T-helper 2 cell (primary cell): Measurements from ENCODE around the gene LILRB3.
"Not testable (repeated sequence)": the region's sequence is repeated elsewhere in the genome, so short reads cannot be mapped to it uniquely, and the experiment has no call there.

Source experiments
- DNase-seq, 5 experiments: peaks; one replicate each; pipeline versions ENCODE4 v3.0.0 to v3.0.0-alpha.2; 2012 to 2022

Gene LILRB3

DNA sequence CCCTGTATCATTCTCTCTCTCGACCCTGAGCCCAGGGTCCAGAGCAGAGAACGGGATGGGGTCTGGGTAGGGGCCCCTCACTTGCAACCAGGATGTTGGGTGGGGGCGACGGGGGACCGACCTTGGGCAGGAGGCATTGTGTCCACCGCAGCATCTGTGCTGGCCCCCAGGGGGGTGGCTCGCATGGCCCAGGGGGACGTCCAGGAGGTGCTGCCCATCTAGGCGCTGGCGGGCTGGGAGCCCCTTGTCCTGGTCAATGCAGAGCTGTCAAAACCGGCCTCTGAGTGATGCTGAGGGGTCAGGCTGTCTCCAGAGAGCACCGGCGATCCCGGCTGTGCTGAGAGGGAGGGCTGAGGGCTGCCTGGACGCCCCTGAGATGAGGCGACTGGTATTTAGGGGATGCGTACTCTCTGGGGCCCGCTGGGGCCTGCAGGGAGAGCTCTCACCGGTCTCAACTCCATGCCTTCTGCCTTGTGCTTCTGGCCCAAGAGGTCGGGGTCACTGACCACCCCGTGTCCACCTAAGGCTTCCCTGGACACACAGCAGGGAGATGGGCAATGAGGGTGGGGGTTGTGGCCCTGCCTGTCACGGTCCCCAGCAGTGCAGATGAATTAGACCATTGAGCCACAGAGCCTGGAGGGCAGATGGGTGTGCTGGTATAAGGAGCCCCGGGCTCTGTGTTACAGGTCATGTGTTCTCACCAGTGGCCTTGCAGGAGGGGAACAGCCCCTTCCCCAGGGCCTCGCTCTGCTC lies 13.6 kb downstream of the LILRB3 start:
- no peak for DNase-seq

DNA sequence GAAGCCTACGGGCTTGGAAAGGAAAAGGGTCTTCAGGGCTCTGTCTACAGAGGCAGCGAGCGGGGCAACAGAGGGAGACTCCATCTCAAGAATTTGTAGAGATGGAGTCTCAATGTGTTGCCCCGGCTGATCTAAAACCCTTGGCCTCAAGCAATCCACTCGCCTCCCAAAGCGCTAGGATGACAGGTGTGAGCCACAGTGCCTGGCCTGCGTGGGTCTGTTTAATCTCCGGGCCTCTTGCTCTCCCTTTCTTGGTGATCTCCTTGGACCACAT lies 14.1 kb downstream of the LILRB3 start:
- no peak for DNase-seq

DNA sequence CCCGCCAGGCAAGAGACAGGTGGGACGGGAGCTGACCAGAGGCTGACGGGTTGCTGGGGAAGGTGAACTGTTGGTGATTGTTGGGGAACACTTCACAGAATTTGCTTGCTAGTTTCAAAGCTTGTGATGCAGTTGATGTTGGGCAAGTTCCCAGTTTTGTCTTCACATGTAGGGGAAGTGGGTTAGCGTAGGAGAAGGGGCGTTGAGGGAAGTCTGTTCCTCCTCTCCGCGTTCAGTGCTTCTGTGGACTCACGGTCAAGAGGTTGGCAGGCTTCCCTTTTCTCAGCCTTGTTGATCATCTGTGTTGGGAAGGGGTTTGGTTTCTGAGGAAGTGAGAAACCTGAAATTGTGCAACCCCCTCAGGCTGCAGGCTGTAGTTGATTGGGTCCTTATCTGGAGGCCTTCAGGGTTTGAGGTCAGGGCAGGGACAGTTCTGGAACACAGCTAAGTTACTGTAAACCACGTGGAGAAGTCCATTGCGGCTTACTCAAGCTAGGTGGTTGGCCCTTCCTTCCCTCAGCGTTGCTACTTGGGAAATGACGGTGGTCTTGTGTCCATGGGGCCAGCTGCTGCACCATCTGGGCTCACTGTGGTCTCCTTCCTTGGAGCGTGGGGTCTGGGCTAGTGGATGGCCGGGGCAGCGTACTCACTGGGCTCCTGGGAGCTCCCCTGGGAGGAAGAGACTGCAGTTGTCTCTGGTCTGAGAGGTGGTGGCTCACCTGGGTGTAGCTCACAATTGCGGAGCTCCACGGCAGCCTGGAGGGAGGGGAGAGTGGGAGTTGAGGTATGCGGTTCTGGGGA lies 14.6 kb downstream of the LILRB3 start:
- DNase-seq: peak in 2 of 5 experiments; percentile 28 to 72

DNA sequence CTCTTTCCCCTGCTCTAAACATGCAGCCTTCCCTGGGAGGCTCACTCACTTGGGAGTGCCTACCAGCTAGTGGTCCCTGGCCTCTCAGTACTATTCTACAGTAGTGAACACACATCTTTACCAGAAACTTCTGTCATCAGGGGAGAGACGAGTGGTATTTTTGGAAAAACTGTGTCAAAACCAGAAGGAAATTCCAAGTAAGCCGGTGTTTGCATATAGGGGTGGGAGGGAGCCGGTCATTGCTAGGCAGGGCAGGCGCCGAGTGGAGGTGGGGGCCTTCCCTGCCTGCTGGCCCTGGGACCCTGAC lies 15.2 kb downstream of the LILRB3 start:
- no peak for DNase-seq

DNA sequence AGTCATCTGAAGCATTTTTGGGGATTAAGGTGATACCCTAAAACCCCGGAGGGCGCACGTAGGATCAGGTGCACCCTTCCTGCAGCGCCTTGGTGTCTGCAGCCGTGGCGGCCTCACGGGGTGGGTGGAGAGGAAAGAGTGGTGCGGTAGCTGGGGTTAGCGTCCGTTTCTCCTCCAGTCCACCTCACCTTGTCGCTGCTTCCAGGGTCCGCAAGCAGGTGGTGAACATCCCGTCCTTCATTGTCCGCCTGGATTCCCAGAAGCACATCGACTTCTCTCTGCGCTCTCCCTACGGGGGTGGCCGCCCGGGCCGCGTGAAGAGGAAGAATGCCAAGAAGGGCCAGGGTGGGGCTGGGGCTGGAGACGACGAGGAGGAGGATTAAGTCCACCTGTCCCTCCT lies 15.6 kb downstream of the LILRB3 start:
- DNase-seq: not testable (repeated sequence)

DNA sequence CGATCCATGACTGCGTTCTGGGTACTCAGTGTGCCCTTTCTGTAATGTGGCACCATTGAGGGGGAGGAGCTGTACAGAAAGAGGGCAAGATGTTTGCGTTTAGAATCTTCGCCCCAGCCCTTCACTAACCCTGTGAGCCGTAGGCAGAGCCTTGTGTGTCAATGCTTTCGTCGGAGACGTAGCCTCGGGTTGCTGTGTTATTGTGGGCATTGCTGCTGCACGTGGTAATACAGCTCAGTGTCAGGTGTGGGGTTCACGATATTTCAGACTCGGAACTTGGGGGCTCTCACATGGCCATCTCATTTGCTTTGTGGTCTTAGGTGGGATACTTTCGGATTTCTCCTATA lies 16.0 kb downstream of the LILRB3 start:
- DNase-seq: no peak

DNA sequence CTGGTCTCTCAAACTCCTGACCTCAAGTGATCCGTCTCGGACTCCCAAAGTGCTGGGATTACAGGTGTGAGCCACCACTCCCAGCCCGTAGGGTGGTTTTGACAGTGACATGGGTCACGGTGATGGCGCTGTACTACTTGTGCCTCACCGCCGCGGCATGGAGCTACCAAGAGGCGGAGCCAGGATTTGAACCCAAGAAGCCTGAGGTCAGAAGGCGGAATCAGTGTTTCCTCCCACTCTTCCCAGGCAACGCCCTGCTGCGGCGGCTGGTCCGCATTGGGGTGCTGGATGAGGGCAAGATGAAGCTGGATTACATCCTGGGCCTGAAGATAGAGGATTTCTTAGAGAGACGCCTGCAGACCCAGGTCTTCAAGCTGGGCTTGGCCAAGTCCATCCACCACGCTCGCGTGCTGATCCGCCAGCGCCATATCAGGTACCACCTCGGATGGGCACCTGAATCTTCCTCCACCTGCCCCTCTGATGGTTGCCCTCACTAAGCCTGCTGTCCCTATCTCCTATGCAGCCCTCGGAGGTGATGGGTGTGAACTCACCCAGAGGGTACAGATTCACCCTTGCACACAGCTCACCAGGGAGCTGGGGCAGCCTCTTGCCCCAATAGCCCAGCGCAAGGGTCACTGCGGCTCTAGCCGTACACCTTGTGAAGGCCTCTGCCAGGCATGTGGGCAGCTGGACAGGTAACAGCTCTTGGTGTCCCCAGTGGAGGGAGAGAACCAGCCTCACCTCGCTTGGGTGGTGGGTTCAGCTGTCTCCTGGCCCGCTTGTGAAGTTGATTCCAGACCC lies 16.6 kb downstream of the LILRB3 start:
- DNase-seq: no peak

DNA sequence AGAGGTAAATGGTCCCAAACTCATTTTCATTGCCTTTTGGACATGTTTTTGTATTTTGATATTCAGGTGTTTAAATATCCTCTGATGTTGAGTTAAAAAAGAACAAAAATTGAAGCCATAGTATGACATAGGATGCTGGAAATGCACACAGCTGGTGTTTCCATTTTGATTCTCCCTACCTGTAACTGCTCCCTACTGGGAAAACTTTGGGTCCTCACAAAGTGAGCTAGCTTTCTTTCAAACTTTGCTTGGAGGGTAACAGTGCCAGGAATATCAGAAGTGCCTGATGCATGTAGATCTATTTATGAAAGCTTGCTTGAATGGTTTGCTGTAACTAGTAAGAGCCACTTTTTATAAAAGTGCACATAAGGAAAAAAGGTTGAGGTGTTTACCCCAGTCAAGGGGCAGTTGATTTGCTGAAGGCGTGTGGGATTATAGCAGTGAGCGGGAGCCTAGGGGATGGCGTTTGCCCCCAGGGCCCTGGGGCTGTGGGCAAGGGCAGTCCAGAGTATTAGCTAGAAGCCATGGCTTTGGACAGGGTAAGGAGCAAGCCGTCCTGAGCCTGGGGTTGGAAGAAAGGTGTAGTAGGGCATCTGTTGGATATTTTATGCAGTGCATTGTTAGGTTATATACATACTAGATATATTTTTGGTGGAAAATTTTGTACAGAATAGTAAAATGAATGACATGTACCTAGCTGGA lies 17.9 kb downstream of the LILRB3 start:
- no peak for DNase-seq

DNA sequence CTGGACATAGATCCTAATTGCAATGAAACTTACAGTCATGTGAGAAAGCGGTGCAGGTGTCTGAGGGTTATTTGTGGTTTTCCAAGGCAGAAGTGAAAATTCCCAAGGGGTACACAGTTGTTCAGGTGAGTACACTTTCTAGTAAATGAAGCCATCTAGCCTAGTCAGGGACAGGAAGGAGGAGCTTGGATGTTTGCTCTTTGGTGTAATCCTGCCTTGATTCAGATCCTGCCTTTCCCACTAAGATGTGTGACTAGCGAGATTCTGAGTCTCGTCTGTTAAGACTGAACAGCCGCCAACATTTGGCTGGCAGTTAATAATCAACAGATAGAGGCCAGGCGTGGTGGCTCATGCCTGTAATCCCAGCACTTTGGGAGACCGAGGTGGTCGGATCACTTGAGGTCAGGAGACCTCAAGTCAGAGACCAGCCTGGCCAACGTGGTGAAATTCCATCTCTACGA lies 19.6 kb downstream of the LILRB3 start:
- DNase-seq: no peak

DNA sequence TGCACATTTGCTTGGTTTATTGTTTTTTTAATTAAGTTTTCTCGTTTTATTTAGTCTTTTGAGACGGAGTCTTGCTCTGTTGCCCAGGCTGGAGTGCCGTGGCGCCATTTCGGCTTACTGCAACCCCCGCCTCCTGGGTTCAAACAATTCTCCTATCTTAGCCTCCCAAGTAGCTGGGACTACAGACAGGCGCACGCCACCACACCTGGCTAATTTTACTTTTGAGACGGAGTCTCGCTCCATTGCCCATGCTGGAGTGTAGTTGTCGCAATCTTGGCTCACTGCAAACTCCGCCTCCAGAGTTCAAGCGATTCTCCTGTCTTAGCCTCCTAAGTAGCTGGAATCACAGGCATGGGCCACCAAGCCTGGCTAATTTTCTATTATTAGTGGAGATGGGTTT lies 20.8 kb downstream of the LILRB3 start:
- no peak for DNase-seq

DNA sequence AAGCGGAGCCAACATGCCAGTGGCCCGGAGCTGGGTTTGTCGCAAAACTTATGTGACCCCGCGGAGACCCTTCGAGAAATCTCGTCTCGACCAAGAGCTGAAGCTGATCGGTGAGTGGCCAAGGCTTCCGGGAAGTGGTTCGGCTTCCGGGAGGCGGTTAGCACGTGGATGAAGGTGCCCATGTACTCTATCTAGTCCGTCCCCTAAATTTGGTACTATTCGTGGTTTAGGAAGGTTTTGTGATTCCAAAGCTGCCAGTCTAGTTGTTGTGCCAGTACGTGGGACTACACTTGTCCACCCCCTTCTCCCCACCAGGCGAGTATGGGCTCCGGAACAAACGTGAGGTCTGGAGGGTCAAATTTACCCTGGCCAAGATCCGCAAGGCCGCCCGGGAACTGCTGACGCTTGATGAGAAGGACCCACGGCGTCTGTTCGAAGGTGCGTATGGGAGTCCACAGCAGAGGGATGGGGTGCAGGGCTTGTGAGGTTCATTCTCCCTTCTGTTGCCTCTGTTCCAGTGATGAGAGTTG lies 21.6 kb downstream of the LILRB3 start:
- DNase-seq: no peak

DNA sequence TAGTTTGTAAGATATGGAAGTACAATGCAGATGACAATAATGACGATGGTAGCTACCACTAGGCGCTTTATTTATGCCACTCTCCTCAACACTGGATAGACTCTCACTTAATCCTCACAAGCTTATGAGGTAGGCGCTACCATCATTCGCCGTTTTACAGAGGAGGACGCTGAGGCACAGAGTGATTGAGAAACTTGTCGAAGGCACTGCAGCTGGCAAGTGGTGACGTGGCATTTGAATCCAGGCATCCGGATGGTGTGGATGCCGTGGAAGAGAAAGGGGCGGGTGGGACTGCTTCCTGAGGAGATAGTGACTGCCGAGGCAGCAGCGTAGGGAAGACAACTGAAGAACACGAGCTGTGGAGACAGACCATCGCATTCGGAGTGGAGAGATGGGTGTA lies 23.4 kb downstream of the LILRB3 start:
- no peak for DNase-seq

DNA sequence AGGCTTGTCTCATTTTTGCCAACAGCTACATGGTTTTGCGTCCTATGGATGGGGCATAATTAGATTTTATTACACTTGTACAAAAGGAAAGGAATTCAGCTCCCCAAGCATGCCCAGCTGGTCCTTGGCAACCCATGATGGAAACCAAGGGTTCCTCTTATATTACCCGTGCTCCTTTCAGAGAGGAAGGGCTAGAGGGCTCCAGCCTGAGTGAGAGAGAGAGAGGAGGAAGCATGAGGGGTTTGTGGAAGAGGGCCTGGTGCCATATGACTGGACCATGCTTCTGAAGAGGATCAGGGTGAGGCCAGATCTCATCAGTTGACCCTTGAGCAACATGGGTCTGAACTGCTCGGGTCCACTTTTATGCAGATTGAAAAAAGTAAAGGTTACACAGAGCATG lies 25.7 kb downstream of the LILRB3 start:
- no peak for DNase-seq

DNA sequence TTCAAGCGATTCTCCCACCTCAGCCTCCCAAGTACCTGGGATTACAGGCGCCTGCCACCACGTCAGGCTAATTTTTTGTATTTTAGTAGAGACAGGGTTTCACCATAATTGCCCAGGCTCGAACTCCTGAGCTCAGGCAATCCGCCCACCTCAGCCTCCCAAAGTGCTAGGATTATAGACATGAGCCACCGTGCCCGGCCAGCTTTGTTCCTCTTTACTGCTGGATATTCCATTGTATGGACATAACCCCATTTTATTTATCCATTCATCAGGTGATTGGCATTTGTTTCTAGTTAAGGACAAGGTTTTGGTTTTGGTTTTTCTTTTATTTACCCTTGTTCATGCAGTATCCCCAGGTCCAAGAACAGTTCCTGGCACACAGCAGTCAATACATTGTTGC lies 26.3 kb downstream of the LILRB3 start:
- no peak for DNase-seq

DNA sequence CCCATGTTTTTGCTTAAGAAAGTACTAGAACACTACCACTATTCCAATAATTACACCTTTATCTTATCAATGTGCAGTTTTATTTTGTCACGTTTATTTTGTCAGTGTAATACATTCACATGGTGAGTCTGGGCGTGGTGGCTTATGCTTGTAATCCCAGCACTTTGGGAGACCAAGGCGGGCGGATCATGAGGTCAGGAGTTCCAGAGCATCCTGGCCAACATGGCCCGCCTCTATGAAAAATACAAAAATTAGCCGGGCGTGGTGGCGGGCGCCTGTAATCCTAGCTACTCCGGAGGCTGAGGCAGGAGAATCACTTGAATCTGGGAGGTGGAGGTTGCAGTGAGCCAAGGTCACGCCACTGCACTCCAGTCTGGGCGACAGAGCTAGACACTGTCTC lies 28.3 kb downstream of the LILRB3 start:
- DNase-seq: not testable (repeated sequence)

DNA sequence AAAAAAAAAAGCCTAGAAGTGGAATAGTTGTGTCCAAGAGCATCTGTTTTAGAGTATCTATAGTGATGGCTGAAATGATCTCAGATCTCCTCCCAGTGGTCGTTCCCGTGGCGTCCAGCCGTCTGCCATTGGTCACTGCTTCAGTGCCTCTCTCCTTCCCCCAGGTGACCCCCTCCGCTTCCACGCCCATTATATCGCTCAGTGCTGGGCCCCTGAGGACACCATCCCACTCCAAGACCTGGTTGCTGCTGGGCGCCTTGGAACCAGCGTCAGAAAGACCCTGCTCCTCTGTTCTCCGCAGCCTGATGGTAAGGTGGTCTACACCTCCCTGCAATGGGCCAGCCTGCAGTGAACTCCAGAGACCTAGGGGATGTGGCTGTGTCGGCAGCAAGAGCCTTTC lies 29.8 kb downstream of the LILRB3 start:
- DNase-seq: no peak

DNA sequence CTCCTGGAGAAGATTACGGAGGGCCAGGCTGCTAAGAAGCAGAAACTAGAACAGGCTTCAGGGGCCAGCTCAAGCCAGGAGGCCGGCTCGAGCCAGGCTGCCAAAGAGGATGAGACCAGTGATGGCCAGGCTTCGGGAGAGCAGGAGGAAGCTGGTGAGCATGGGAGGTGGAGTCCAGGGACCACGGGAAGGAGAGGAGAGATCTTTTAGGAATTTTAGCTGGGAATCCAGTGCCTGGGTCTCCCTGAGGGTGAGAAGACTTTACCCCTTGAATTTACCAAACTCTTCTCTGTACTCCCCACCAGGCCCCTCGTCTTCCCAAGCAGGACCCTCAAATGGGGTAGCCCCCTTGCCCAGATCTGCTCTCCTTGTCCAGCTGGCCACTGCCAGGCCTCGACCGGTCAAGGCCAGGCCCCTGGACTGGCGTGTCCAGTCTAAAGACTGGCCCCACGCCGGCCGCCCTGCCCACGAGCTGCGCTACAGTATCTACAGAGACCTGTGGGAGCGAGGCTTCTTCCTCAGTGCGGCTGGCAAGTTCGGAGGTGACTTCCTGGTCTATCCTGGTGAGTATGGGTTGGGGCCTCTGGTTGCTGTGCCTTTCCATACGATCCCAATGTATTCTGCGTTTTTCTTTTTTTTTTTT lies 30.9 kb downstream of the LILRB3 start:
- DNase-seq: no peak

DNA sequence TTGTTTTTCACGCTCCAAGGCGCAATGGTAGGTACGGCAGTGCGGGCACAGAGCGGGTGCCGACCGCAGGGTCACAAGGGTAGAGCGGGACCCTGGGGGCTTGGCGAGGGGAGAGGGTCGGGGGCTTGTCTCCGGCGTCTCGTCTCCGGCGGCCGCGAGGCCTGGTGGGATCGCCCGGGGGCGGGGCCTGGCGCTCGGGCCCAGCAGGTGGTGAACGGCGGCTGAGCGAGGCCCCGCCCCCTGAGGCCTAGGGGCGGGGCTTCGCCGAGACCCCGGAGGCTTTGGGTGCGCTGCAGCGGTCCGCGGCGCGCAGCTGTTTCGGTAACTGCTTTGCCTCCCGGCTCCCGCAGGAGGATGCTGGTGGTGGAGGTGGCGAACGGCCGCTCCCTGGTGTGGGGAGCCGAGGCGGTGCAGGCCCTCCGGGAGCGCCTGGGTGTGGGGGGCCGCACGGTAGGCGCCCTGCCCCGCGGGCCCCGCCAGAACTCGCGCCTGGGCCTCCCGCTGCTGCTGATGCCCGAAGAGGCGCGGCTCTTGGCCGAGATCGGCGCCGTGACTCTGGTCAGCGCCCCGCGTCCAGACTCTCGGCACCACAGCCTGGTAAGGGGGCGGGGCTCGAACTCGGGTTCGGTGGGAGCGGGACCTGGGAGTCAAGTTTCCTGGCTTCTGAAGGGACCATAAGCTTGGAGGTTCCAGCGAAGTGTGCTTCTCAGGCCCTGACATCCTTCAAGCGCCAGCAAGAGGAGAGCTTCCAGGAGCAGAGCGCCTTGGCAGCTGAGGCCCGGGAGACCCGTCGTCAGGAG lies 31.6 kb downstream of the LILRB3 start, which contains the start of gene TSEN34:
TSS of gene TSEN34 (plus strand) at position 298 of the 800 bp plus-strand sequence. CDS start at position 355, 57 bp downstream.
- DNase-seq: peak; percentile 76 to 94 (median 84)

DNA sequence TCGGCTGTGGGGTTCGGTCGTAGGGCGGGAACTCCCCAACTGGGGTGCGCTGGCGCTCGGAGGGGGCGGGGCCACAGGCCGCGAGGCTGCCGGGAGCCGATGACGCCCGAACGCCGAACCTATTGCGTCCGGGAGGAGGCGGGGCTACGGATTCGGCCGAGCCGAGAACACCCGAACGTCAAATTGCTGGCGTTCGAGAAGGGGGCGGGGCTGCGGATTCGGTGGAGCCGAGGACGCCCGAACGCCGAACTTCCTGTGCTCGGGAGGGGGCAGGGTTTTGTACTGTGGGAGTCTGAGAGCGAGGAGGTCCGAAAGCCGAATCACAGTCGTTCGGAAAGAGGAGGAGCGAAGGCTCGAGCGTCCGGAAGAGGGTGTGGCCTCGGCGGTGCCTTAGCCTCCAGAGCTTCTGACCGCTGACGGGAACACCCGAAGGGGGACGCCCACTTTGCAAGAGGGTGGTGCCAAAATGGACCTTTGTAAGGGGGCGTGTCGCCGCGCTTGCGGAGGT lies 32.2 kb downstream of the LILRB3 start:
- DNase-seq: peak; percentile 99 to 100 (median 100)

DNA sequence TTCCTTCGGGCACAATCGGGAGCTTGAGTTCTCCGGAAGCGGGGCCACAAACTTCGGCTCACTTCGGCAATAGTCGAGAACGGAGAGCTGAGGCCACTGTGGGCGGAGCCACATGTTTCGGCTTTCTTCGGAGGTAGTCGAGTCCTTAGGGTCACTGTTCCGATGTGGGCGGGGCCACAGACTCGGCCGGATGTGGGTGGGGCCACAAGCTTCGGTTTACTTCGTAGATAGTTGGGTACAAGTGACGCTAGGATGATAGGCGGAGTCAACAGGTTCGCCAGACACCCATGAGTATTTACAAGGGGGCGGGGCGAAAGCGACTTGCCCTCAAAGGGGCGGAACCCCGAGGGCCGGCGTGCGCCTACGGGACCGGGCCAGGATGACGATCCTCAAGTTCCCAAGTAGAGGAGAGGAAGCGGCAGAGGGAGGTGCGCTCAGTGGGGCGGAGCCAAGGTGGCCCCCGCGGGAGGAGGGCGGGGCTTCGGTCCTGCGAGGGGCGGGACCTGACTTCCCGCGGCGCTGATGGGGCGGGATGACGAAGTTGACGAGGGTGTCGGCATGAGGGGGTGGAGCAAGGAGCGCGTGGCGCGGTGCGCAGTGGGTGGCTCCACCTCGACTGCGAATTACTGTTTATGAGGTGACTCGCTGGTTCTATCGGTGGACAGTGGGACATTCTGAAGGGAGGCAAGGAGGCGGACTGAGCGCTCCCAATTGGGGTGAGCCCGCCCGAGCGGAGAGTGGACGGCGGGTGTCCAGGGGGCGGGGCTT lies 32.9 kb downstream of the LILRB3 start:
- DNase-seq: peak; percentile 98 to 100 (median 100)
